ENCODE results near the gene TTC28. TPM values are rescaled to one million over a fixed set of nuclear protein-coding genes. Genes with fewer than 3 reads are reported as not detected.

Gene TTC28
- polyA plus RNA-seq, 4 donors: 0.45 to 24.0 (median 3.7) TPM

- FAIRE-seq (no peak), DNase-seq (no peak)
- no peaks in the 10 kb centered on the region for H3K36me3 ChIP-seq (ENCODE audit: control insufficient read depth in 3 of 3, insufficient read depth in 2 of 3, low read depth in 1 of 3, low read length in 3 of 3)
- peaks cover 0 to 17% (median 0%) of the 10 kb centered on the region in 3 donors for H3K4me1 ChIP-seq (ENCODE audit: control insufficient read depth in 3 of 3, insufficient read depth in 2 of 3, low read depth in 1 of 3, low read length in 2 of 3)
- H3K27ac ChIP-seq (ENCODE audit: low read depth in 1 of 3, low read length in 2 of 3): no peak overlapping the region
- WGBS, 3 donors: 70 to 85% (median 83%) methylated on average over 1 of the region's 1 CpG
- H3K9me3 ChIP-seq (ENCODE audit: control insufficient read depth in 2 of 2, insufficient read depth in 1 of 2, low read depth in 1 of 2, low read length in 1 of 2): peaks cover 0 to 4% of the 10 kb centered on the region in 2 donors
- H3K4me3 ChIP-seq (ENCODE audit: low read depth in 1 of 3, low read length in 3 of 3): no peak overlapping the region
- H3K27me3 ChIP-seq (ENCODE audit: control insufficient read depth in 3 of 3, insufficient read depth in 3 of 3, low read length in 3 of 3): no peaks in the 10 kb centered on the region
These were observed 280.7 kb downstream of the TTC28 start for GRCh38 chr22:28398981-28399380.

GRCh38 chr22:28398355-28398754, 281.3 kb downstream of the TTC28 start:
- Histone ChIP-seq H3K9me3 (ENCODE audit: control insufficient read depth in 2 of 2, insufficient read depth in 1 of 2, low read depth in 1 of 2, low read length in 1 of 2) (peaks cover 0 to 4% of the 10 kb centered on the region in 2 donors), H3K36me3 (ENCODE audit: control insufficient read depth in 3 of 3, insufficient read depth in 2 of 3, low read depth in 1 of 3, low read length in 3 of 3) (peaks cover 0 to 1% (median 0%) of the 10 kb centered on the region in 3 donors), H3K27ac (ENCODE audit: low read depth in 1 of 3, low read length in 2 of 3) (no peak overlapping the region), H3K4me1 (ENCODE audit: control insufficient read depth in 3 of 3, insufficient read depth in 2 of 3, low read depth in 1 of 3, low read length in 2 of 3) (peaks cover 0 to 17% (median 0%) of the 10 kb centered on the region in 3 donors), H3K27me3 (ENCODE audit: control insufficient read depth in 3 of 3, insufficient read depth in 3 of 3, low read length in 3 of 3) (no peaks in the 10 kb centered on the region), H3K4me3 (ENCODE audit: low read depth in 1 of 3, low read length in 3 of 3) (no peak overlapping the region)
- no peak for FAIRE-seq
- DNase-seq: no peak

GRCh38 chr22:28397306-28397705, 282.3 kb downstream of the TTC28 start:
- DNase-seq (no peak), FAIRE-seq (no peak)
- H3K9me3 ChIP-seq (ENCODE audit: control insufficient read depth in 2 of 2, insufficient read depth in 1 of 2, low read depth in 1 of 2, low read length in 1 of 2): peaks cover 0 to 4% of the 10 kb centered on the region in 2 donors
- peaks cover 0 to 17% (median 0%) of the 10 kb centered on the region in 3 donors for H3K4me1 ChIP-seq (ENCODE audit: control insufficient read depth in 3 of 3, insufficient read depth in 2 of 3, low read depth in 1 of 3, low read length in 2 of 3)
- WGBS, 3 donors: 80 to 85% (median 83%) methylated on average over 4 of the region's 4 CpGs
- H3K4me3 ChIP-seq (ENCODE audit: low read depth in 1 of 3, low read length in 3 of 3): no peak overlapping the region
- no peaks in the 10 kb centered on the region for H3K27me3 ChIP-seq (ENCODE audit: control insufficient read depth in 3 of 3, insufficient read depth in 3 of 3, low read length in 3 of 3)
- H3K27ac ChIP-seq (ENCODE audit: low read depth in 1 of 3, low read length in 2 of 3): no peak overlapping the region
- H3K36me3 ChIP-seq (ENCODE audit: control insufficient read depth in 3 of 3, insufficient read depth in 2 of 3, low read depth in 1 of 3, low read length in 3 of 3): peaks cover 0 to 4% (median 0%) of the 10 kb centered on the region in 3 donors

GRCh38 chr22:28395920-28396753, 283.5 kb downstream of the TTC28 start:
- H3K27me3 ChIP-seq (ENCODE audit: control insufficient read depth in 3 of 3, insufficient read depth in 3 of 3, low read length in 3 of 3): no peaks in the 10 kb centered on the region
- H3K4me1 ChIP-seq (ENCODE audit: control insufficient read depth in 3 of 3, insufficient read depth in 2 of 3, low read depth in 1 of 3, low read length in 2 of 3): peaks cover 0 to 17% (median 0%) of the 10 kb centered on the region in 3 donors
- no peak overlapping the region for H3K4me3 ChIP-seq (ENCODE audit: low read depth in 1 of 3, low read length in 3 of 3)
- H3K9me3 ChIP-seq (ENCODE audit: control insufficient read depth in 2 of 2, insufficient read depth in 1 of 2, low read depth in 1 of 2, low read length in 1 of 2): peaks cover 0 to 4% of the 10 kb centered on the region in 2 donors
- H3K27ac ChIP-seq (ENCODE audit: low read depth in 1 of 3, low read length in 2 of 3): no peak overlapping the region
- FAIRE-seq (no peak), DNase-seq (peak in 1 of 2 donors; percentile 40)
- WGBS, 3 donors: 2 to 13% (median 3%) methylated on average over 2 of the region's 2 CpGs
- peaks cover 0 to 4% (median 0%) of the 10 kb centered on the region in 3 donors for H3K36me3 ChIP-seq (ENCODE audit: control insufficient read depth in 3 of 3, insufficient read depth in 2 of 3, low read depth in 1 of 3, low read length in 3 of 3)

- Histone ChIP-seq H3K4me3 (ENCODE audit: low read depth in 1 of 3, low read length in 3 of 3) (no peak overlapping the region), H3K27ac (ENCODE audit: low read depth in 1 of 3, low read length in 2 of 3) (no peak overlapping the region), H3K4me1 (ENCODE audit: control insufficient read depth in 3 of 3, insufficient read depth in 2 of 3, low read depth in 1 of 3, low read length in 2 of 3) (peaks cover 0 to 17% (median 0%) of the 10 kb centered on the region in 3 donors), H3K27me3 (ENCODE audit: control insufficient read depth in 3 of 3, insufficient read depth in 3 of 3, low read length in 3 of 3) (no peaks in the 10 kb centered on the region), H3K36me3 (ENCODE audit: control insufficient read depth in 3 of 3, insufficient read depth in 2 of 3, low read depth in 1 of 3, low read length in 3 of 3) (peaks cover 0 to 4% (median 0%) of the 10 kb centered on the region in 3 donors), H3K9me3 (ENCODE audit: control insufficient read depth in 2 of 2, insufficient read depth in 1 of 2, low read depth in 1 of 2, low read length in 1 of 2) (peaks cover 0 to 4% of the 10 kb centered on the region in 2 donors)
- 84 to 94% (median 92%) methylated on average over 4 of the region's 4 CpGs for WGBS, 3 donors
- FAIRE-seq (no peak), DNase-seq (no peak)
These were observed 284.1 kb downstream of the TTC28 start for GRCh38 chr22:28395520-28395919.

- 63 to 84% (median 81%) methylated on average over 2 of the region's 2 CpGs for WGBS, 3 donors
- Histone ChIP-seq H3K27ac (ENCODE audit: low read depth in 1 of 3, low read length in 2 of 3) (no peak overlapping the region), H3K36me3 (ENCODE audit: control insufficient read depth in 3 of 3, insufficient read depth in 2 of 3, low read depth in 1 of 3, low read length in 3 of 3) (peaks cover 0 to 4% (median 0%) of the 10 kb centered on the region in 3 donors), H3K4me1 (ENCODE audit: control insufficient read depth in 3 of 3, insufficient read depth in 2 of 3, low read depth in 1 of 3, low read length in 2 of 3) (peaks cover 0 to 17% (median 0%) of the 10 kb centered on the region in 3 donors), H3K27me3 (ENCODE audit: control insufficient read depth in 3 of 3, insufficient read depth in 3 of 3, low read length in 3 of 3) (no peaks in the 10 kb centered on the region), H3K9me3 (ENCODE audit: control insufficient read depth in 2 of 2, insufficient read depth in 1 of 2, low read depth in 1 of 2, low read length in 1 of 2) (peaks cover 0 to 4% of the 10 kb centered on the region in 2 donors), H3K4me3 (ENCODE audit: low read depth in 1 of 3, low read length in 3 of 3) (no peak overlapping the region)
- no peak for FAIRE-seq
- no peak for DNase-seq
These were observed 285.0 kb downstream of the TTC28 start for GRCh38 chr22:28394513-28395110.

- H3K27ac ChIP-seq (ENCODE audit: low read depth in 1 of 3, low read length in 2 of 3): no peak overlapping the region
These were observed 298.0 kb downstream of the TTC28 start for GRCh38 chr22:28381429-28382167.

GRCh38 chr22:28379951-28380350, 299.7 kb downstream of the TTC28 start:
- no peak for DNase-seq
- Histone ChIP-seq H3K4me3 (ENCODE audit: low read depth in 1 of 3, low read length in 3 of 3) (no peak overlapping the region), H3K36me3 (ENCODE audit: control insufficient read depth in 3 of 3, insufficient read depth in 2 of 3, low read depth in 1 of 3, low read length in 3 of 3) (no peaks in the 10 kb centered on the region), H3K27ac (ENCODE audit: low read depth in 1 of 3, low read length in 2 of 3) (no peak overlapping the region), H3K27me3 (ENCODE audit: control insufficient read depth in 3 of 3, insufficient read depth in 3 of 3, low read length in 3 of 3) (no peaks in the 10 kb centered on the region), H3K4me1 (ENCODE audit: control insufficient read depth in 3 of 3, insufficient read depth in 2 of 3, low read depth in 1 of 3, low read length in 2 of 3) (no peaks in the 10 kb centered on the region), H3K9me3 (ENCODE audit: control insufficient read depth in 2 of 2, insufficient read depth in 1 of 2, low read depth in 1 of 2, low read length in 1 of 2) (no peaks in the 10 kb centered on the region)
- 84 to 92% (median 85%) methylated on average over 4 of the region's 4 CpGs for WGBS, 3 donors
- no peak for FAIRE-seq

More at GRCh38 chr22:28381429-28382167, 298.0 kb downstream of the TTC28 start:
- 76 to 91% (median 91%) methylated on average over 3 of the region's 3 CpGs for WGBS, 3 donors
- FAIRE-seq (no peak), DNase-seq (no peak)
- H3K4me1 ChIP-seq (ENCODE audit: control insufficient read depth in 3 of 3, insufficient read depth in 2 of 3, low read depth in 1 of 3, low read length in 2 of 3): no peaks in the 10 kb centered on the region
- H3K36me3 ChIP-seq (ENCODE audit: control insufficient read depth in 3 of 3, insufficient read depth in 2 of 3, low read depth in 1 of 3, low read length in 3 of 3): no peaks in the 10 kb centered on the region
- H3K4me3 ChIP-seq (ENCODE audit: low read depth in 1 of 3, low read length in 3 of 3): no peak overlapping the region
- H3K9me3 ChIP-seq (ENCODE audit: control insufficient read depth in 2 of 2, insufficient read depth in 1 of 2, low read depth in 1 of 2, low read length in 1 of 2): no peaks in the 10 kb centered on the region
- no peaks in the 10 kb centered on the region for H3K27me3 ChIP-seq (ENCODE audit: control insufficient read depth in 3 of 3, insufficient read depth in 3 of 3, low read length in 3 of 3)

Measured in small intestine (tissue), 7 donors.